ENCODE results near the gene XYLT1.

Gene XYLT1

DNA sequence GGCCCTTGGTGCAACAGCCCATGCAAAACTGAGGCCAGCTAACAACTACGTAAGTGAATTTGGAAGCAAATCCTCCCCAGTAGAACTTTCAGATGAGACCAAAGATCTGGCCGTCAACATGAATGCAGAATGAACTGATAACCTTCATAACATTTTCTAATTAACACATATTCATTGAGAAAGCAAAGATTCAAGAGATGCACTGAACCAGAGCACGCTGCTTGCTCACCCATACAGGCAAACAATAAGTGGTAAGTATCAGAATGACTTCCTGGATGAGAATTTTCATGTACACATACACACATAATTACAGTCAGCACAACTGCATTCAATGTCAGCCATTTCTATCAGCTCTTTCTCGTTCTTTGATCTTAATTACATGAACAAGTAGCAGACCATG, 30.6 kb downstream of the XYLT1 start:
- no peak overlapping the region for H3K27ac ChIP-seq
- H3K4me3 ChIP-seq (IDR thresholded peaks at IDR 0.05; ENCODE audit: insufficient read depth, low read depth, low read length): no peak overlapping the region
- H3K4me2 ChIP-seq: no peak overlapping the region
- no peaks in the 10 kb centered on the region for H3K4me1 ChIP-seq (ENCODE audit: low read depth, poor library complexity, severe bottlenecking)
- TF ChIP-seq, protein P1, sequence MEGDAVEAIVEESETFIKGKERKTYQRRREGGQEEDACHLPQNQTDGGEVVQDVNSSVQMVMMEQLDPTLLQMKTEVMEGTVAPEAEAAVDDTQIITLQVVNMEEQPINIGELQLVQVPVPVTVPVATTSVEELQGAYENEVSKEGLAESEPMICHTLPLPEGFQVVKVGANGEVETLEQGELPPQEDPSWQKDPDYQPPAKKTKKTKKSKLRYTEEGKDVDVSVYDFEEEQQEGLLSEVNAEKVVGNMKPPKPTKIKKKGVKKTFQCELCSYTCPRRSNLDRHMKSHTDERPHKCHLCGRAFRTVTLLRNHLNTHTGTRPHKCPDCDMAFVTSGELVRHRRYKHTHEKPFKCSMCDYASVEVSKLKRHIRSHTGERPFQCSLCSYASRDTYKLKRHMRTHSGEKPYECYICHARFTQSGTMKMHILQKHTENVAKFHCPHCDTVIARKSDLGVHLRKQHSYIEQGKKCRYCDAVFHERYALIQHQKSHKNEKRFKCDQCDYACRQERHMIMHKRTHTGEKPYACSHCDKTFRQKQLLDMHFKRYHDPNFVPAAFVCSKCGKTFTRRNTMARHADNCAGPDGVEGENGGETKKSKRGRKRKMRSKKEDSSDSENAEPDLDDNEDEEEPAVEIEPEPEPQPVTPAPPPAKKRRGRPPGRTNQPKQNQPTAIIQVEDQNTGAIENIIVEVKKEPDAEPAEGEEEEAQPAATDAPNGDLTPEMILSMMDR (conservative IDR thresholded peaks at IDR 0.05; ENCODE audit: low read depth, low read length): no peak
- no peak overlapping the region for H2AFZ ChIP-seq (ENCODE audit: low read depth)
- no peaks in the 10 kb centered on the region for H3K36me3 ChIP-seq (ENCODE audit: insufficient read depth)
- no peaks in the 10 kb centered on the region for H4K20me1 ChIP-seq (ENCODE audit: insufficient read depth)
- no peak overlapping the region for H3K9ac ChIP-seq
- no peaks in the 10 kb centered on the region for H3K79me2 ChIP-seq (ENCODE audit: insufficient read depth, low read depth)
- H3K27me3 ChIP-seq (ENCODE audit: insufficient read depth, low read depth): no peaks in the 10 kb centered on the region

DNA sequence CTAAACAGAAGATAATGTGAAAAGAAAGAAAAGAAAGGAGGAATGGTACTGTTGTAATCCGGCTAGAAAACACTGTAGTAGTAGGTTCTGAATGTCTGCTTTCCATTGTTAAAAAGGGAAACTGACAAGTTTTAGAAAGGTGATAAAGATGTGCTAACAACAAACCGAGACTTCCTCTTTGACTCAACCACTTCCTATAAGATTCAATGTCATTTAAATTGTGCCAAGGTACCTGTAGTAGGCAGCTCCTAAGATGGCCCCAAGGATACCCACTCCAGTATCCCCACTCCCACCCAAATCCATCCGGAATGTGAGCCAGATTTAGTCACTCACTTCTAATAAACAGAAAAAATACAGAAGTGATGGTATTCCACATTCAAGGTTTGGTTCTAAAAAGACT, 31.2 kb downstream of the XYLT1 start:
- H3K27me3 ChIP-seq (ENCODE audit: insufficient read depth, low read depth): no peaks in the 10 kb centered on the region
- H3K36me3 ChIP-seq (ENCODE audit: insufficient read depth): no peaks in the 10 kb centered on the region
- no peak overlapping the region for H3K27ac ChIP-seq
- H3K79me2 ChIP-seq (ENCODE audit: insufficient read depth, low read depth): no peaks in the 10 kb centered on the region
- no peak overlapping the region for H3K4me3 ChIP-seq (IDR thresholded peaks at IDR 0.05; ENCODE audit: insufficient read depth, low read depth, low read length)
- no peak overlapping the region for H2AFZ ChIP-seq (ENCODE audit: low read depth)
- no peak overlapping the region for H3K9ac ChIP-seq
- H4K20me1 ChIP-seq (ENCODE audit: insufficient read depth): no peaks in the 10 kb centered on the region
- H3K4me2 ChIP-seq: no peak overlapping the region
- TF ChIP-seq, protein P1 (conservative IDR thresholded peaks at IDR 0.05; ENCODE audit: low read depth, low read length): no peak
- H3K4me1 ChIP-seq (ENCODE audit: low read depth, poor library complexity, severe bottlenecking): no peaks in the 10 kb centered on the region

DNA sequence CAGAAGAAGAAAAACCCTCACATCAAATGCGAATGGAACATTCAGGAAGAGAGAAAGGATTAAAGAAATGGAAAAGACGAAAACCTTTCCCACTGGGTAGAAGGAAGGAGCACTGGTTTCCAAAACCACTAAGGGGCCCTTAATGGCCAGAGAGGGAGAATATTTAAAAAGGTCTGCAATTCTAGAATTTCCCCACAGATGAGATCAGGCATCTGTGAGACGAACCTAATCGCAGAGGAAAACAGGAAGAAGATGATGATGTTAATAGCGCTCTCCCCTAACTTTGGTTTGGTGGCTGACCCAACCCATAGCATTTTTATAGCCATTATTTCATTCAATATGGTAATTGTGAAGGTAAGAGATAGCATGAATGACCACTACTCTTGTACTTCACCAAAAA, 32.8 kb downstream of the XYLT1 start:
- Histone ChIP-seq H2AFZ (ENCODE audit: low read depth) (no peak overlapping the region), H3K4me2 (no peak overlapping the region), H3K9ac (no peak overlapping the region), H3K36me3 (ENCODE audit: insufficient read depth) (no peaks in the 10 kb centered on the region), H3K79me2 (ENCODE audit: insufficient read depth, low read depth) (no peaks in the 10 kb centered on the region), H3K4me1 (ENCODE audit: low read depth, poor library complexity, severe bottlenecking) (no peaks in the 10 kb centered on the region), H3K4me3 (IDR thresholded peaks at IDR 0.05; ENCODE audit: insufficient read depth, low read depth, low read length) (no peak overlapping the region), H4K20me1 (ENCODE audit: insufficient read depth) (no peaks in the 10 kb centered on the region), H3K27ac (no peak overlapping the region), H3K27me3 (ENCODE audit: insufficient read depth, low read depth) (no peaks in the 10 kb centered on the region)
- TF ChIP-seq, protein P1 (conservative IDR thresholded peaks at IDR 0.05; ENCODE audit: low read depth, low read length): no peak

DNA sequence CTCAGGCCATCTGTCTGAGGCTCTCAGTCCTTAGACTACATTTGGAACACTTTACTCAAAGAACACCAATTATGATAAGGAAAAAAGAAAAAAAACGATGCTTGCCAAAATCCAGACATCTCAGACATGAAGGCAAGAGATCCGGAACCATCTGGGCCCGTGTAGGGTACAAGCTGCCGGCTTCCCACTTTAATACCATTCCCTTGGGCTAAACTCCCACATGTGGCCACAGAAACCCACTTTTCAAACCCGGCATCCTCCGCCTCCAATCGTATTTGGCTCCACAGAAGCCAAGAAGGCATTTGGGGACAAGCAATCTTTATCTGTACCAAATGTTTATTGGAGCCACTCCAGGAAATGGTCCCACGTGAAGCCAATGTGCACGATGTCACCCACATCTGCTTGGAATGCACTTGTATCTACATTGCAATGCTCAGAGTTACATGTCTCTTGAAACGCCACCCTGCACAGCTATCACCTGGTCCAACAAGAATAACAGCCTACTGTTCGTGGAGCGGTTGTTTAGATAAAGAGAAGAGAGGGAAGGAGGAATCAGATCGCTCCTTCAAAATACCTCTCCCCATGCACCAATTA, 33.5 kb downstream of the XYLT1 start:
- H3K9ac ChIP-seq: no peak overlapping the region
- no peaks in the 10 kb centered on the region for H3K79me2 ChIP-seq (ENCODE audit: insufficient read depth, low read depth)
- no peak overlapping the region for H3K27ac ChIP-seq
- H3K27me3 ChIP-seq (ENCODE audit: insufficient read depth, low read depth): no peaks in the 10 kb centered on the region
- H4K20me1 ChIP-seq (ENCODE audit: insufficient read depth): no peaks in the 10 kb centered on the region
- TF ChIP-seq, protein P1 (conservative IDR thresholded peaks at IDR 0.05; ENCODE audit: low read depth, low read length): no peak
- no peak overlapping the region for H2AFZ ChIP-seq (ENCODE audit: low read depth)
- H3K4me3 ChIP-seq (IDR thresholded peaks at IDR 0.05; ENCODE audit: insufficient read depth, low read depth, low read length): no peak overlapping the region
- H3K4me1 ChIP-seq (ENCODE audit: low read depth, poor library complexity, severe bottlenecking): no peaks in the 10 kb centered on the region
- no peaks in the 10 kb centered on the region for H3K36me3 ChIP-seq (ENCODE audit: insufficient read depth)
- H3K4me2 ChIP-seq: no peak overlapping the region
